ENCODE data around the gene WWP2. TPM values are rescaled to one million over a fixed set of nuclear protein-coding genes. Genes with fewer than 3 reads are reported as not detected.

Gene WWP2
- polyA plus RNA-seq, 1 donor from 2014 or later = 11.9 TPM

- Histone ChIP-seq H3K9me2 (ENCODE audit: insufficient read depth, low read length) (no peaks in the 10 kb centered on the region), H3K9me3 (ENCODE audit: low read length) (no peaks in the 10 kb centered on the region), H3K27ac (ENCODE audit: low read length) (no peak overlapping the region), H3K27me3 (ENCODE audit: insufficient read depth, low read depth, low read length) (no peaks in the 10 kb centered on the region), H4K20me1 (ENCODE audit: insufficient read depth) (no peaks in the 10 kb centered on the region), H3K4me2 (ENCODE audit: low read length) (no peak overlapping the region), H3K79me2 (replicated peaks; ENCODE audit: insufficient read depth, low read length) (no peaks in the 10 kb centered on the region), H3K36me3 (ENCODE audit: insufficient read depth, low read length) (peaks cover 8% of the 10 kb centered on the region), H3K4me3 (ENCODE audit: low read length) (no peak overlapping the region), H3F3A (ENCODE audit: insufficient read depth, low read length, poor library complexity, severe bottlenecking) (no peaks in the 10 kb centered on the region), H2AFZ (ENCODE audit: low read depth, low read length) (no peak overlapping the region), H3K9ac (ENCODE audit: low read length) (no peak overlapping the region)
- TF ChIP-seq CTCF (IDR thresholded peaks at IDR 0.05; ENCODE audit: poor library complexity, severe bottlenecking) = no peak
- no peak for TF ChIP-seq RAD21 (conservative IDR thresholded peaks at IDR 0.05)
- no peak for TF ChIP-seq REST (IDR thresholded peaks at IDR 0.05; ENCODE audit: borderline replicate concordance)
- TF ChIP-seq TAF1 (IDR thresholded peaks at IDR 0.05; ENCODE audit: low read depth) = no peak
- TF ChIP-seq EP300 (conservative IDR thresholded peaks at IDR 0.05; ENCODE audit: poor library complexity, severe bottlenecking) = no peak
- TF ChIP-seq POLR2AphosphoS5 (IDR thresholded peaks at IDR 0.05) = no peak
- no peak for TF ChIP-seq EZH2 (IDR thresholded peaks at IDR 0.05; ENCODE audit: borderline replicate concordance, insufficient read depth, low read length, poor library complexity, severe bottlenecking)
- TF ChIP-seq MXI1 (conservative IDR thresholded peaks at IDR 0.05; ENCODE audit: poor library complexity, severe bottlenecking) = no peak
These were observed 15.0 kb upstream of the WWP2 start for GRCh38 chr16:69747115-69747514.

GRCh38 chr16:69748694-69749345 lies 13.3 kb upstream of the WWP2 start:
- Histone ChIP-seq H3K4me3 (ENCODE audit: low read length) (no peak overlapping the region), H3K27me3 (ENCODE audit: insufficient read depth, low read depth, low read length) (no peaks in the 10 kb centered on the region), H4K20me1 (ENCODE audit: insufficient read depth) (no peaks in the 10 kb centered on the region), H3K9me2 (ENCODE audit: insufficient read depth, low read length) (no peaks in the 10 kb centered on the region), H3F3A (ENCODE audit: insufficient read depth, low read length, poor library complexity, severe bottlenecking) (no peaks in the 10 kb centered on the region), H3K36me3 (ENCODE audit: insufficient read depth, low read length) (peaks cover 8% of the 10 kb centered on the region), H3K9ac (ENCODE audit: low read length) (no peak overlapping the region), H3K79me2 (replicated peaks; ENCODE audit: insufficient read depth, low read length) (peaks cover 9% of the 10 kb centered on the region), H3K4me2 (ENCODE audit: low read length) (no peak overlapping the region), H3K27ac (ENCODE audit: low read length) (no peak overlapping the region), H2AFZ (ENCODE audit: low read depth, low read length) (no peak overlapping the region), H3K9me3 (ENCODE audit: low read length) (no peaks in the 10 kb centered on the region)
- TF ChIP-seq CTCF (IDR thresholded peaks at IDR 0.05; ENCODE audit: poor library complexity, severe bottlenecking) = no peak
- TF ChIP-seq SMC3 (conservative IDR thresholded peaks at IDR 0.05; ENCODE audit: poor library complexity) = no peak
- TF ChIP-seq REST (IDR thresholded peaks at IDR 0.05; ENCODE audit: borderline replicate concordance) = no peak
- TF ChIP-seq RAD21 (conservative IDR thresholded peaks at IDR 0.05) = no peak
- TF ChIP-seq EZH2 (IDR thresholded peaks at IDR 0.05; ENCODE audit: borderline replicate concordance, insufficient read depth, low read length, poor library complexity, severe bottlenecking) = no peak
- no peak for TF ChIP-seq EP300 (conservative IDR thresholded peaks at IDR 0.05; ENCODE audit: poor library complexity, severe bottlenecking)
- no peak for TF ChIP-seq TAF1 (IDR thresholded peaks at IDR 0.05; ENCODE audit: low read depth)
- no peak for TF ChIP-seq MXI1 (conservative IDR thresholded peaks at IDR 0.05; ENCODE audit: poor library complexity, severe bottlenecking)
- no peak for TF ChIP-seq POLR2AphosphoS5 (IDR thresholded peaks at IDR 0.05)
